GM12873 (cell line): ENCODE measurements around the gene EHBP1L1.

Experiments
- TF ChIP-seq, protein P1 (sequence below): IDR thresholded peaks from 2 replicates; pipeline ENCODE4 v1.5.1; 2012; ENCODE audit warnings: low read depth, mild to moderate bottlenecking, moderate library complexity, low read length, control low read depth; ENCODE audit not compliant: insufficient read depth; ENCODE audit errors: missing control alignments

EHBP1L1 gene

GRCh38 chr11:65569164-65569972 is 6.5 kb upstream of the EHBP1L1 start:
- TF ChIP-seq, protein P1, sequence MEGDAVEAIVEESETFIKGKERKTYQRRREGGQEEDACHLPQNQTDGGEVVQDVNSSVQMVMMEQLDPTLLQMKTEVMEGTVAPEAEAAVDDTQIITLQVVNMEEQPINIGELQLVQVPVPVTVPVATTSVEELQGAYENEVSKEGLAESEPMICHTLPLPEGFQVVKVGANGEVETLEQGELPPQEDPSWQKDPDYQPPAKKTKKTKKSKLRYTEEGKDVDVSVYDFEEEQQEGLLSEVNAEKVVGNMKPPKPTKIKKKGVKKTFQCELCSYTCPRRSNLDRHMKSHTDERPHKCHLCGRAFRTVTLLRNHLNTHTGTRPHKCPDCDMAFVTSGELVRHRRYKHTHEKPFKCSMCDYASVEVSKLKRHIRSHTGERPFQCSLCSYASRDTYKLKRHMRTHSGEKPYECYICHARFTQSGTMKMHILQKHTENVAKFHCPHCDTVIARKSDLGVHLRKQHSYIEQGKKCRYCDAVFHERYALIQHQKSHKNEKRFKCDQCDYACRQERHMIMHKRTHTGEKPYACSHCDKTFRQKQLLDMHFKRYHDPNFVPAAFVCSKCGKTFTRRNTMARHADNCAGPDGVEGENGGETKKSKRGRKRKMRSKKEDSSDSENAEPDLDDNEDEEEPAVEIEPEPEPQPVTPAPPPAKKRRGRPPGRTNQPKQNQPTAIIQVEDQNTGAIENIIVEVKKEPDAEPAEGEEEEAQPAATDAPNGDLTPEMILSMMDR: no peak

DNA sequence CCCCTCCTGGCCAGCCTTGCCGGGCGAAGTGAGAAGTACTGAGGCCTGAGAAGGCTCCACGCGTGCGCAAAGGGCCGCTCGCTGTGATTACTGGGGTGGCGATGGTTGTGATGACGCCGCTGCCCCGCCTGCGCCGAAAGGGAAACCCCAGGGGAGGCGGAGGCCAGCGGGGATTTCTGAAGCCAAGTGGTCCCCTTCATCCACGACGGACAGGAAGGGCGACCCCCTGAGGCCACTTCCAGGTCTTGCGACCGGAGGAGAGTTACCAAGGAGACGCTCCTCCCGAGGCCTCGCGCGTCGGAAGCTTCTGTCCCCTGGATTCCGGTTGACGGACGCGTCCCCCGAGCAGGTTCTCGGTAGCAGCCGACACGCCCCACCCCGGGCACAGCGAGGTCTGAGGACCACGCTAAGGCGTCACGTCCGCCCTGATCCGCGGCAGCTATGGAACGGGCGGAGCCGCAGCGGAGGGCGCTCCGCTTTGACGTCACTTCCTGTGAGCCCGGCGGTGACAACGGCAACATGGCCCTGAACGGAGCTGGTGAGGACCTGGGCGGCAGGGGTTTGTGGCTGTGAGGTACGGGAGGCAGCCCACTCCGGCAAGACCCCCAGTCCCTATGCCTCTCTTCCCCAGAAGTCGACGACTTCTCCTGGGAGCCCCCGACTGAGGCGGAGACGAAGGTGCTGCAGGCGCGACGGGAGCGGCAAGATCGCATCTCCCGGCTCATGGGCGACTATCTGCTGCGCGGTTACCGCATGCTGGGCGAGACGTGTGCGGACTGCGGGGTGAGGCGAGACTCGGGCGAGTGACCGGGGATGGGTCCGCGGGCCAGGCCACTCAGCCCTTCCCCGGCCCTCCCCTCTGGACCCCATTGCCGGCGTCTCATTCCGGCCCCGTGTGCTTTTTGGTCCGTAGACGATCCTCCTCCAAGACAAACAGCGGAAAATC is 5.6 kb upstream of the EHBP1L1 start, which contains the start of gene ZNRD2:
TSS of gene ZNRD2 (plus strand) at position 505 of the 946 bp plus-strand sequence. CDS start at position 520, 15 bp downstream.
- TF ChIP-seq, protein P1: peak; percentile 68

DNA sequence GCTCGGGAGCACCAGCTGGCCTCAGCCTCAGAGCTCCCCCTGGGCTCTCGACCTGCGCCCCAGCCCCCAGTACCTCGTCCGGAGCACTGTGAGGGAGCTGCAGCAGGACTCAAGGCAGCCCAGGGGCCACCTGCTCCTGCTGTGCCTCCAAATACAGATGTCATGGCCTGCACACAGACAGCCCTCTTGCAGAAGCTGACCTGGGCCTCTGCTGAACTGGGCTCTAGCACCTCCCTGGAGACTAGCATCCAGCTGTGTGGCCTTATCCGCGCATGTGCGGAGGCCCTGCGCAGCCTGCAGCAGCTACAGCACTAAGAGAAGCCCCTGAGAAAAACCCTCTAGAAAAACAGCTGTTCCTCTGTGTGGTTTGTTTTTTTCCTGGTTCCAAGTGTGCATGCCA is 4.4 kb upstream of the EHBP1L1 start:
- TF ChIP-seq, protein P1: no peak

GRCh38 chr11:65571940-65572339 is 3.9 kb upstream of the EHBP1L1 start:
- TF ChIP-seq, protein P1: peak; percentile 45

DNA sequence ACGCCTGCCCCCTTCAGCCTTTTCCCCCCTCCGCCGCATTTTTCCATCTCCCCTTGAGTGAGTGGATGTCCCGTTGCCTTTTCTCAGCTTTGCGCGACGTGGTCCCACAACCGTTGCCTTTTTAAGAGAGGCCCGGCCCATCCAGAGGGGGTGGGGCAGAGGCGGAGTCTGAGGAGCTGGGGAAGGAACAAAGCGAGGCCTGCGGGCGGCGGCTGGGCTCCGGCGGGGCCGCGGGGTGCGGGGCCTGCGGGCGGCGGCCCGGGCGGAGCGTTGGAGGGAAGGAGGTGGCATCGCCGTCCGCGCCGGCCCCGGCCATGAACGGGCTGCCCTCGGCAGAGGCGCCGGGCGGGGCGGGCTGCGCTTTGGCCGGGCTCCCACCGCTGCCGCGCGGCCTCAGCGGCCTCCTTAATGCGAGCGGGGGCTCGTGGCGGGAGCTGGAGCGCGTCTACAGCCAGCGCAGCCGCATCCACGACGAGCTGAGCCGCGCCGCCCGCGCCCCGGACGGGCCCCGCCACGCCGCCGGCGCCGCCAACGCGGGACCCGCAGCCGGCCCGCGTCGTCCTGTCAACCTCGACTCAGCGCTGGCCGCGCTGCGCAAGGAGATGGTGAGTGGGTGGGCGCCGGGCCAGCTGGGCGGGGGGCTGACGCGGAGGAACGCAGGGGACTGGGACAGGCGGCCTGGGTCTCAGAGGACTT is 3.3 kb upstream of the EHBP1L1 start, which contains the start of gene FAM89B:
TSS of gene FAM89B (plus strand) at position 183 of the 696 bp plus-strand sequence. CDS start at position 315, 132 bp downstream.
- TF ChIP-seq, protein P1: no peak

DNA sequence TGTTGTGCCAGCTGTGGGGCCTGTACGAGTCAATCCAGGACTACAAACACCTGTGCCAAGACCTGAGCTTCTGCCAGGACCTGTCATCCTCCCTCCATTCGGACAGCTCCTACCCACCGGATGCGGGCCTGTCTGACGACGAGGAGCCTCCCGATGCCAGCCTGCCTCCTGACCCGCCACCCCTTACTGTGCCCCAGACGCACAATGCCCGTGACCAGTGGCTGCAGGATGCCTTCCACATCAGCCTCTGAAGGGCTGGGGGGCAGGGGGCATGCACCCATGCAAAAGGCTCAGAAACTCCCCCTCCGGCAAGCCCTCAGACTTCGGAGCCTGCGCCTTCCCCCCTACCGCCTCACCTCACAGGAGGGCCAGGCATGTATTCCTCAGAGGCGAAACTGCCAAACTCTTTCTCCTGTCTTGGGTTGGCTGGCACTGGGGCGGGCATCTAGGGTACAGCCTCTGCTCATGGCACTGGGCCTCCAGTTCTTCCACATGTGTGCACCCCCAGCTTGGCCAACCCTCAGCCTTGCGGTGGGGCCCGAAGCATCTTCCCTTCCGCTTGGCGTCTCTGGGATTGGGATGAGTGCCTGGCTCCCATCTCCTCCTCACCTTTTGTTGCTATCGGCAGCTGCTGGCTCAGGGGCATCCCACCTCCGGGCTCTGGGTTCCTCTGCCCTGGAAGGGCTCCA is 2.3 kb upstream of the EHBP1L1 start:
- TF ChIP-seq, protein P1: no peak
